CD4-positive, alpha-beta T cell treated with Interferon alpha-2 for 1 hour (primary cell): ENCODE measurements around the gene SLC6A20.
"Not testable (repeated sequence)": the region's sequence is repeated elsewhere in the genome, so short reads cannot be mapped to it uniquely, and the experiment has no call there.

Source experiments
- DNase-seq, 2 donors: peaks; one replicate each; pipeline ENCODE4 v3.0.0-alpha.2; 2020 to 2022

The SLC6A20 gene

DNA sequence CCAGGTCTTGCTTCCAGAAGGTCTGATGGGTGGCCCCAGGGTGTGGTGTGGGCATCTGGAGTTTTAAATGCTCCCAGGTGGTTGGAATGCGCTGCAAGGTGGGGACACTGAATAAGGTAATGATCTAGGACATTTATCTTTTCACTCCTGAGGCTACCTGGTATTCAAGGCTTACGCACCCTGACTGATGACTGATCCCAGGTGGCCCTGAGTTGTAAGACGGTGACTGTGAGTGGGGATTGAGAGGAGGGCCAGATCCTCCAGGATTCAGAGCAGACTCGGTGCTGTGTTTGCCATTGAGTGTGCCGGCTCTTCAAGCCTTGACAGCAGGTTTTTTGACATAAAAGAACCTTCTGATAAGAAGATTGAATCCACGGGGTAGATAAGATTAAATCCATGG is 40.3 kb downstream of the SLC6A20 start:
- no peak for DNase-seq

GRCh38 chr3:45754461-45754860 is 41.9 kb downstream of the SLC6A20 start:
- DNase-seq = no peak

GRCh38 chr3:45753095-45753494 is 43.2 kb downstream of the SLC6A20 start:
- DNase-seq = no peak

DNA sequence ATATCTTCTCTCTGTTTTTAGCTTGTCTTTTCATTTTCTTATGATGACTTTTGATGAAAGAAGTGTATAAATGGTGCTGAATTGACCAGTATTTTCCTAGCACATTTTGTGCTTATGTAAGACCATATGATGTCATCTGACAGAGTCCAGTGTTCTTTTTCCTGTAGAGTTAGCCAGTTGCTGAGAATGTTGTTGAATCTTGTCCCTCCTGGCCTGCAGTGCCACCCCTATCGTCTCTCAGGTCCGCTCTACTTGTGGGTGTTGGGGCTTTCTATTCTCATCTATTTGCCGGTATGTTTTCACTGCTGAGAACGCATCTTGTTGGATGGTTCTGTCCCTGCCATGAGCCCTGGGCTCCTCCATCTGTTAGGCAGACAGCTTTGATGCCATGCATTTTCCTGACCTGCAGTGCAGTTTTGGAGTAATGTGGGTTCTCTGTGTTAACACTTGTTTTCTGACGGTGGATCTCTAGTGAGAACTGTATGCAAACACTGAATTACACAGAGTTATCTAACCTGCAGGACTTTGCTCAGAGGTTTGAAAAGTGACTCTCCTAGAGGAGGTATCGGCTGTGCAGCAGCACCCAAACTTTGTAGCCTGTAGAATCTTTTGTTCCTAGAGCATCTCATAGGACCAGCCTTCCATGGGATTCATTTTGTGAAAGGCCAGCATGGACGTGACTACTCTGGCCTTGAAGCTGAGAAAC is 44.6 kb downstream of the SLC6A20 start:
- no peak for DNase-seq

DNA sequence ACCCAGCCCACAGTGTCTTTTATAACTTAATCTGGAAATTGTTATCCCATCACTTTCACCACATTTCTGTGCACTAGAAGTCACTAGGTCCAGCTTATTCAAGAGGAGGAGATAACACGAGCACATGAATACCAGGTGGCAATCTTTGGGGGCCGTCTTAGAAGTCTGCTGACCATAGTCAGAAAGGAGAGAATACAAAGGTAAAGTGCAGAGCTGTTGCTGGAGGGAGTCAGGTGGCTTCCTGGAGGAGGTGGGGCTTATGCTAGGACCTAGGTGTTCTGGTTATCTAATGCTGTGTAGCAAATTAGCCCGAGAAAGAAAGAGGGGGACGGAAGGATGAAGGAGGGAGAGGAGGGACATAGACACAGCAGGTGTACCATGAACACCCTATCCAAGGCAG is 46.5 kb downstream of the SLC6A20 start:
- no peak for DNase-seq

- DNase-seq = not testable (repeated sequence)
Measured at GRCh38 chr3:45749036-45749600, 47.2 kb downstream of the SLC6A20 start.

GRCh38 chr3:45748068-45748467 is 48.3 kb downstream of the SLC6A20 start:
- DNase-seq = no peak

DNA sequence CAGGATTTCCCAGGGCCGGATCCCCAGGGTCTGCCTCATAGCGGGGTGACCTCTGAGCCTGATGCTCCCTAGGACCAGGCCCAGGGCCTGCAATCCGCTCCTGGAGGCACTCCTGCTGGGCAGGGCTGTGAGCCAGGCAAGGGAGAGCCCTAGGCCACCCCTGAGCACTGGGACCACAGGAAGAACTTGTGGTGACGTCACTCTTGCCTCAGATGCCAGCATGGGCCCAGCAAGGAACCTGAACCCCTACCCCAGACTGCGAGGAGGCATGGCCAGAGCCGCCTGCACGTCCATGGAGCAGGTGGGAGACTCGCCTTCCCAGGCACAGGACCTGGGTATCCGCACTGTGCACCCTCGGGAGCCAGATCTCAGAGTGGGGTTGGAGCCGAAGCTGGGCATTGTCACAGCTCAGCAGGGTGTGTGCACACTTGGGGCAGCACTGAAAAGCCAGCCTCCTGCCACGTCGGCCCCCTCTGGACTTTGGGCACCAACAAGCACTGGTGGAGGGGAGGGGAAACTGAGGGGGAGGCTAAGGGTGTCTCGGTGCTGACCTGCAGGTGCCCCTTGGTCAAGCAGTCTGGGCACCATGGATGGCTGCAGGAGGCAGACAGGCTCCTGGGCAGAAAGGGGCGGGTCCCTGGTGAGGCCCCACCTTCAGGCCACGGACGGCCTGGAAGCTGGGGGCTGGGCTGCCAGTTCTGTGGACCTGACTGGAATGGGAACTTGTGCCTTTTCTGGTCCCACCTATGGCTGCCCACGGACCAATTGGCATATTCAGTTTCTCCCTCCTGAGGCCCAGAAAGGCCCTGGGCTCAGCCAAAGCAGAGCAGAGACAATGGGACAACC is 49.3 kb downstream of the SLC6A20 start:
- no peak for DNase-seq

GRCh38 chr3:45746165-45746776 is 50.1 kb downstream of the SLC6A20 start:
- no peak for DNase-seq

DNA sequence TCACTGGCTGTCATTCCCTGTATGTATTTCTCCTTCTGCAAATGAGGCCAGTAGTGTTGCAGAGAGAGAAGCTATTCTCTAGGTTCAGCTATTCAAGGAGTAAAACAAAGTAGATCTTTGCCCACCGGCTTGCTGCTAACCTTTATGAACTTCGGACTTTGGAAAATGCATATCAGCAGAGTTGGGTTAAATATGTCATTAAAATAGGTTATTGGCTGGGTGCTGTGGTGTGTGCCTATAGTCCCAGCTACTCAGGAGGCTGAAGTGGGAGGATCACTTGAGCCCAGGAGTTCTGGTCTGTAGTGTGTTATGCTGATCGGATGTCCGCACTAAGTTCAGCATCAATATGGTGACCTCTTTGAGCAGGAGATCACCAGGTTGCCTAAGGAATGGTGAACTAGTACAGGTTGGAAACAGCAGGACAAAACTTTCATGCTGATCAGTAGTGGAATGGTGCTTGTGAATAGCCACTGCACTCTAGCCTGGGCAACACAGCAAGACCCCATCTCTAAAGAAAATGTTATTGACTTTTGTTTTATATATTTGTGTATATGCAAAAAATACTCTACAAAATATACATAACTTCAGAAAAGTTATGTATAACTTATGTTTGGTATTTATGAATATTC is 53.8 kb downstream of the SLC6A20 start:
- DNase-seq = no peak

GRCh38 chr3:45741742-45742460 is 54.4 kb downstream of the SLC6A20 start:
- DNase-seq = no peak

DNA sequence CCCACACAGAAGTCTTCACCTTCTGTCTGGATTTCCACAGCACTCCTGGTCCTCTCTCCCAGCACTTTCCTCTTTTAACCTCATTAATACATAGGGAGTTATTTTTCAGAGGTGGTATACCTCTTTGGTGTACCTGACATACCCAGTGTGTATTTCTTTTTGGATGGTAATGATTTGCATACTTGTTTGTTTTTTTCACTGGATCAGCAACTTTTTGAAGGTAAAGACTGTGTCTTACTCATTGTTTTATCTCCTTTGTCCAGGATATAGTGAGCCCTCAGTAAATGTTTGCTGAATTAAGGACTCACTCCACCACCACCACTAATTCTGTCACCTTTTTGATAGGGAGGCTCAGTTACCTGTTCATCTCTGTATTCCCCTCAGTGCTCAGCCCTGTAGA is 55.1 kb downstream of the SLC6A20 start:
- DNase-seq = no peak

DNA sequence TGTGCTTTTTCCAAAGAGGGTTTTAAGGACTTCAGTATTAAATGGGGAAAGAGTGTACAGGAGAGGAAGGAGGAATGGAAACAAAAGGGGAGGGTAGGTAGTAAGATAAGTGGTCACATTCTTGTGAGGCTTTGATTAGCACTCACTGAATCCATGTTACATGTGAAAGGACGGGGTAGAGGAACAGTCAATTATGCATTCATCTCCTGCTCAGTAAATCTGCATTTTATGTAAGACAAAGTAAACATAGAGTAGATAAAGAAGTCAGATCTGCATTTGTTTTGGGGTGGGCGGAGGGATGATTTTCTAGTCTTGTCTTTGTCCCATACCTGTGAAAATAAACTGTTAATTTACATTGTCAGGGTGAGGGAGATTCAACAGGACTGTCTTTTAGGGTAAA is 56.3 kb downstream of the SLC6A20 start:
- no peak for DNase-seq

- no peak for DNase-seq
Measured at GRCh38 chr3:45737234-45737633, 59.1 kb downstream of the SLC6A20 start.

GRCh38 chr3:45736707-45737106 is 59.6 kb downstream of the SLC6A20 start:
- DNase-seq = no peak

DNA sequence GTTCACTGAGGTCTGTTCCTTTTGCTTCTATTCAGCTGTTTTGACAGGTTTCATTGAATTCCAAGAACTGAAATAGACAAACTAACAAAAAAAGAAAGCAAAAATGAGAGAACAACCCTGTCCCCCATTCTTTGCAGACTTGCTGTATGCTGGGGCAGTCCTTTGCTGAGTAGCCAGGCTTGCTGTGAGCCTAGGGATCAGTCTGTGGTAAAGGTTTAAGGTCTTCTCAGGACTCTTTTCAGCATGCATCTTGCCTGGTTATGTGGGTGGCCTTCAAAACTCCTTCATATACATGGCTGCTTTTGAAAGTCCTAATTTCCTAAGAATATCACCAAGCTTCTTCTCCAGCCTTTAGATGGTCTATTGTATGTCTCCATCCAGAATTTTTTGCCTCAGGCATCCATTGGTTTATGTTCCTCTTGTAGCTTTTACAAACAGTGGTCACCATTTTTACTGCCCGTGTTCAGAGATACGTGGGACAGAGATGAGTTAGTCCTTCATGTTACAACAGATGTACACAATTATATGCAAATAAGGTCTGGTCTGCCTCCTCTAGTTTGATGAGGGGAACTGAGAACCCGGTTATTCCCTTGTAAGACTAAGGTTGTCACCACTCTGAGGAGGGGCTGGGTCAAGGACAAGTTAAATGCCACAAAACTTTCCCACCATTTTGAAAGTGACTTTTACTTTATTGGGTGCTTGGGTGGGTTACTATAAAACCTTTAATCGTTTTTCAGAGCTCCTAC is 65.8 kb downstream of the SLC6A20 start:
- DNase-seq = no peak

GRCh38 chr3:45729614-45730013 is 66.7 kb downstream of the SLC6A20 start:
- DNase-seq = no peak

DNA sequence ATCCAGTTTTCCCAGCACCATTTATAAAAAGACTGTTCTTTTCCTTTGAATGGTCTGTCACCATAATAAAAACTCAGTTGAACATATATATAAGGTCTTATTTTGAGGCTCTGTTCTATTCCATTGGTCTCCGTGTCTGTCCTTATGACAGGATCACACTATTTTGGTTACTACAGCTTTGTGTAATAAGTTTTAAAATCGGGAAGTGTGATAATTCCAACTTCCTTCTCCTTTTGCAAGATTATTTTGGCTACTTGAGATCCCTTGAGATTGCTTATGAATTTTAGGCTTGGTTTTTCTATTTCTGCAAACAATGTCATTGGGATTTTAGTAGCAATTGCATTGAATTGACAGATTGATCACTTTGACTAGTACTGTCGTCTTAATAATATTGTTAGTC is 71.4 kb downstream of the SLC6A20 start:
- DNase-seq = no peak

- DNase-seq = no peak
Measured at GRCh38 chr3:45719655-45720487, 76.5 kb downstream of the SLC6A20 start.

DNA sequence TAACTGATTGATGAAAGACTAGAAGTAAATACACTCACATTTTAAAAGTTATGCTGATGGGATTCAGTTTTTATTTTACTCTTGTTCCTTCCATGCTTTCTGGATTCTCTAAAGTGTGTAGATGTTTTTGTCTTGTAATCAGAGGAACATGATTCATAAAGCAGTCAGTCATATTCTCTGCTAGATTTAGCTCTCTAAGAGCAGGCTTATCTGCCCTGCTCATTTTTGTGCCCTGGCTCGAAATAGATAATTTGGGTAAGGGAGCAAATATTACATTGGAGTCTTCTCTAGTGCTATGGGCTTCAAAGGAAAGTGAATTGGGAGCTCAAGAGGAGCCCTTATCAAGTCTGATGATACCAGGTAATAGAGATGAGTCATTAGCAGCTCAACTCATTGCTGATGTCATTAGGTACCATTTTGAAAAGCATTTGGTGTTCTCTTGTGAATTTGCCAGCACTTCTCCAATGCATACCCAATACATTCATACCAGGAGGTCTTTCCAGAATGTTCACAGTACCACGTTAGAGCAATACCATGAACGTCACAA is 79.5 kb downstream of the SLC6A20 start:
- no peak for DNase-seq
